VCaP (cell line): ENCODE results near the gene MRC2.

ENCODE experiments used
- H3K27ac ChIP-seq: fragments of 450-650 bp; 2 replicates; pipeline ENCODE4 v1.5.1; 2017
- TF ChIP-seq, protein P1 (sequence below): fragments of 450-650 bp; conservative IDR thresholded peaks from 2 replicates; pipeline ENCODE4 v1.5.1; 2017; ENCODE audit warnings: mild to moderate bottlenecking, moderate library complexity

Gene MRC2

DNA sequence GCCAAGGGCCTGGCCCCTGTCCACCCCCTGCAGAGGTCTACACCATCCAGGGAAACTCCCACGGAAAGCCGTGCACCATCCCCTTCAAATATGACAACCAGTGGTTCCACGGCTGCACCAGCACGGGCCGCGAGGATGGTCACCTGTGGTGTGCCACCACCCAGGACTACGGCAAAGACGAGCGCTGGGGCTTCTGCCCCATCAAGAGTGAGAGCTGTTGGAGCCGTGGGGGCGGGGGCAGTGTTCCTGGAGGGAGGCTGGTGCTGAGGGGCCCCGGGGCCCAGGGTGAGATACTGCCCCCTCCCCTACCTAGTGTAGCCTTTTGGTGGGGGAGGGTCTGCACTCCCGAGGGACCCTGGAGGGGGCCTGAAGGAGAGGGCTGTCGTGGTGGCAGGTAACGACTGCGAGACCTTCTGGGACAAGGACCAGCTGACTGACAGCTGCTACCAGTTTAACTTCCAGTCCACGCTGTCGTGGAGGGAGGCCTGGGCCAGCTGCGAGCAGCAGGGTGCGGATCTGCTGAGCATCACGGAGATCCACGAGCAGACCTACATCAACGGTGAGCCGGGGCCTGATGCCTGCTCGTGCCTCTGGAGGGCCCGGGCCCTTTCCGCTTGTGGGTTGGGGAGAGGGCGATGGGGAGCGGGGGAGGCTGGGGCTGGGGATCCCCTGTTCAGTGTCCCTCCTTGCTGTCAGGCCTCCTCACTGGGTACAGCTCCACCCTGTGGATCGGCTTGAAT, 38.8 kb downstream of the MRC2 start:
- no peak overlapping the region for H3K27ac ChIP-seq
- TF ChIP-seq, protein P1, sequence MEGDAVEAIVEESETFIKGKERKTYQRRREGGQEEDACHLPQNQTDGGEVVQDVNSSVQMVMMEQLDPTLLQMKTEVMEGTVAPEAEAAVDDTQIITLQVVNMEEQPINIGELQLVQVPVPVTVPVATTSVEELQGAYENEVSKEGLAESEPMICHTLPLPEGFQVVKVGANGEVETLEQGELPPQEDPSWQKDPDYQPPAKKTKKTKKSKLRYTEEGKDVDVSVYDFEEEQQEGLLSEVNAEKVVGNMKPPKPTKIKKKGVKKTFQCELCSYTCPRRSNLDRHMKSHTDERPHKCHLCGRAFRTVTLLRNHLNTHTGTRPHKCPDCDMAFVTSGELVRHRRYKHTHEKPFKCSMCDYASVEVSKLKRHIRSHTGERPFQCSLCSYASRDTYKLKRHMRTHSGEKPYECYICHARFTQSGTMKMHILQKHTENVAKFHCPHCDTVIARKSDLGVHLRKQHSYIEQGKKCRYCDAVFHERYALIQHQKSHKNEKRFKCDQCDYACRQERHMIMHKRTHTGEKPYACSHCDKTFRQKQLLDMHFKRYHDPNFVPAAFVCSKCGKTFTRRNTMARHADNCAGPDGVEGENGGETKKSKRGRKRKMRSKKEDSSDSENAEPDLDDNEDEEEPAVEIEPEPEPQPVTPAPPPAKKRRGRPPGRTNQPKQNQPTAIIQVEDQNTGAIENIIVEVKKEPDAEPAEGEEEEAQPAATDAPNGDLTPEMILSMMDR: no peak

DNA sequence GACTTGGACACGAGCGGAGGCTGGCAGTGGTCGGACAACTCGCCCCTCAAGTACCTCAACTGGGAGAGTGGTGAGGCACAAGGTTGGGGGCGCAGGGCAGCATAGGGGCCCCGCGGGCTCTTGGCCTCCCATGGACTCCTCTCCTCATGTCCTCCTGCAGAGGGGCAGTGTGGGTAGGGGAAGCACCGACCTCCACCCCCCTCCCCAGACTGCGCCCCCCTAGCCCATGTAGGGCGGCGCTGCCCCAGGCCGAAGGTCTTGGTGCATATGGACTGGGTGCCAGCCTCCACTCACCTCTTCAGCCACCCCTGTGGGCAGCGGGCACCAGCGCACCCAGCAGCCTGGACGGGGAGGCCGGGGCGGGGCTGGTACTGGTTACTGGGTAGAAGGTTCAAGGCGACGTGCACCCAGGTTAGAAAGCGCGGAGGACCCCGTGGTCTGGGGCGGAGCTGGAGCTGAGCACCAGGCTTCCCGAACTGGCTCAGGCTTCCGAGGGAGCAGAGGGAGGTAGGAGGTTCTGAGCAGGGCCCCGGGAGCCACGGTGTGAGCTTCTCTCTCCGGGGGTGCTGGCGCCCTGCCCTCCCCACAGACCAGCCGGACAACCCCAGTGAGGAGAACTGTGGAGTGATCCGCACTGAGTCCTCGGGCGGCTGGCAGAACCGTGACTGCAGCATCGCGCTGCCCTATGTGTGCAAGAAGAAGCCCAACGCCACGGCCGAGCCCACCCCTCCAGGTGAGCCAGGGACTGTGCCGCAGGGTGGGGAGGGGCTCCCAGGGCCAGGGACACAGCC, 39.5 kb downstream of the MRC2 start:
- no peak overlapping the region for H3K27ac ChIP-seq
- TF ChIP-seq, protein P1: no peak

DNA sequence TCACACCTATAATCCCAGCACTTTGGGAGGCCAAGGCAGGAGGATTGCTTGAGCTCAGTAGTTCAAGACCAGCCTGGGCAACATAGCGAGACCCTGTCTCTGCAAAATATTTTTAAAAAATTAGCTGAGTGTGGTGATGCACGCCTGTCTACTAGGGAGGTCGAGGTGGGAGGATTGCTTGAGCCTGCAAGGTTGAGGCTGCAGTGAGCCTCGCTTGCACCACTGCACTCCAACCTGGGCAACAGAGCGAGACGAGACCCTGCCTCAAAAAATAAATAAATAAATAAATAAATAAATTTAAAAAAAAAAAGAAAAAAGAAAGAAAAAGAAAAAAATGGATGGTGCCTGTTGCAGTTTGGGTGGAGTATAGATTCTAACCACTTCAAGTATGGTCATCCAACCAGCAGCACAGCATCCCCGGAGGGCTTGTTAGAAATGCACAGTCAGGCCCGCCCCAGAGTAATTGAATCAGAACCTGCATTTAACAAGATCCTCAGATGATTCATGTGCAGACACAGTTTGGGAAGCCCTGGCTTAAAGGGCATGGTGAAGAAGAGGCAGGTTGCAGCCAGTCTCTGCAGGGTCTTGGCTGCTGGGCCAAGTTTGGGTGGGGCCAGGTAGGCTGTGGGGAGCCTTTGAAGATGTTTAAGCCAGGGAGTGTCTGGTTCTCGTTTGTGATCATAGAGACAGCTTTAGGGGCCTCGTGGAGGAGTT, 40.8 kb downstream of the MRC2 start:
- H3K27ac ChIP-seq: no peak overlapping the region
- TF ChIP-seq, protein P1: no peak

DNA sequence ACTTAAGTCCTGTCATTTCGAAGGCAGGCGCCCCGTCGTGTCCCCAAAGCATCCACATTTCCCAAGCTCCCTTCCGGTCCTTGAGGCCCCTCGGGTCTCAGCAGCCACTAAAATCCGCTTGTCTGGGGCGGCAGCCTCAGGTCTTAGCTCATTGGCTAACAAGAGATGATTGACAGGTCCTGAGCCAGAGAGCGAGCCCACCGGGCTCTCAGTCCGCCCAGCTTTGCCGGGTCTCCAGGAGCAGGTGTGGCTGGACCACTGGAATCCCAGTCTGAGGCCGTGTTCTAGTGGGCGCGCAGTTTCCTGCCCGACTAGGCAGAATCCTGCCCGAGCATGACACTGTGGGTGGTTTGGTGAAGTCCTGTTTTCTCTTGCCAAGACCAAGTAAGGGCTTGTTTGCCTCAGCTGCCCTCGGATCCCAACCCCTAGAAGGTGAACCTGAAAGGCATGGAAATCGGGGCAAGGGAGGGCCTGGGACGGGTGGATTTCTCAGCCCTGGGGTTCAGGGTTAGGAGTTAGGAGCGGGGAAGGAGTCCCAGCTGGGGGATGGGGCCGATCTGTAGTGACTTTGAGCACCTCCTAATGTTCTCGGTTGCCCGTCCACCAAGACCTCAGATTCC, 42.8 kb downstream of the MRC2 start:
- TF ChIP-seq, protein P1: no peak
- H3K27ac ChIP-seq: no peak overlapping the region

DNA sequence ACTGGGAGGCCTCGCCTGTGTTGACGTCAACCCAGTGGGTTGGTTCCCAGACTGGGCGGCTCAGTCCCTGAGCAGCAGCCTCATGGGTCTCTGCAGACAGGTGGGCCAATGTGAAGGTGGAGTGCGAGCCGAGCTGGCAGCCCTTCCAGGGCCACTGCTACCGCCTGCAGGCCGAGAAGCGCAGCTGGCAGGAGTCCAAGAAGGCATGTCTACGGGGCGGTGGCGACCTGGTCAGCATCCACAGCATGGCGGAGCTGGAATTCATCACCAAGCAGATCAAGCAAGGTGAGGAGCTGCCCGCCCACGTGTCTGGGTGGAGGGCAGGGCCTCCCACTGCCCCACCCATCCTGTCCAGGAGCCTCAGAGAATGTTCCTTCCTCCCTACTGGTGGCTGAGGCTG, 44.1 kb downstream of the MRC2 start:
- no peak overlapping the region for H3K27ac ChIP-seq
- TF ChIP-seq, protein P1: no peak

DNA sequence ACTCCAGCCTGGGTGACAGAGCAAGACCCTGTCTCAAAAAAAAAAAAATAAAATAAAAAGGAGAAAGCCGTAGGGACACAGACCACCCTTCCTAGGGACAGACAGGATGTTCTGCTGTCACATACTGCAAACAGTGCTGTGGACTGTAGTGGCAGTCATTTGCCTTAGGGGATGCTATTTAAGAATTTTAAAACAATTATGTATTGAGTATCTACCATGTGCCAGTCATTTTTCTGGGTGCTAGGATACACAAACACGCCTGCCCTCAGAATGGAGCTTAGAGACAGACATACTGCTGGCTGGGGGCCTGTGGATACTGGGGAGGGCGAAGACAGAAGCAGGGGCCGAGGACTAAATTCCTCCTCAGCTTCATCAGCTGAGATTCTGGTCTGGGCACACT, 45.5 kb downstream of the MRC2 start:
- TF ChIP-seq, protein P1: no peak
- H3K27ac ChIP-seq: no peak overlapping the region
